Activated CD4-positive, CD25-positive, alpha-beta regulatory T cell (primary cell): Measurements from ENCODE around the gene OMA1.
"Not testable (repeated sequence)": the region's sequence is repeated elsewhere in the genome, so short reads cannot be mapped to it uniquely, and the experiment has no call there.

Experiments
- DNase-seq, 4 experiments: peaks; one replicate each; lab custom pipeline; 2025; lab: John Stamatoyannopoulos, UW

OMA1 gene

DNA sequence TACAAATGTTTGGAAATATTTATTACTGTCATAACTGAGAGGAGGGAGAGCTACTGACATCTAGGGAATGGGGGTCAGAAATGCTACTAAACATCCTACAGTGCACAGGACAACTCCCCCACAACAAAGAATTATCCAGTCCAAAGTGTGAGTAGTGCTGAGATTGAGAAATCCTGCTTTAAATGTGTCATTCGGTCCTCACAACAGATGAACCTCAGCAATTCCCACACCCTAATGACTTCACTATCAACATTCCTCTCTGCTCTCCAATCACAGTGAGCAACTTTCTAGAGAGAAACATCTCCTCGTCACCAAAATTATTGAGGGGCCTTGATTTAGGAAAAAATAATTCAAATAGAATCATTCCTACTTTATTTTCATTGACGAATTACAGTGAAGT, 18.0 kb downstream of the OMA1 start:
- DNase-seq = no peak

GRCh38 chr1:58524353-58524945, 22.1 kb downstream of the OMA1 start:
- DNase-seq = no peak

- DNase-seq = peak in 1 of 4 experiments; percentile 2
Measured at GRCh38 chr1:58515794-58516401, 30.6 kb downstream of the OMA1 start.

GRCh38 chr1:58513956-58514355, 32.6 kb downstream of the OMA1 start:
- DNase-seq = no peak

GRCh38 chr1:58508629-58509028, 37.9 kb downstream of the OMA1 start:
- no peak for DNase-seq

GRCh38 chr1:58505286-58505685, 41.2 kb downstream of the OMA1 start:
- no peak for DNase-seq

DNA sequence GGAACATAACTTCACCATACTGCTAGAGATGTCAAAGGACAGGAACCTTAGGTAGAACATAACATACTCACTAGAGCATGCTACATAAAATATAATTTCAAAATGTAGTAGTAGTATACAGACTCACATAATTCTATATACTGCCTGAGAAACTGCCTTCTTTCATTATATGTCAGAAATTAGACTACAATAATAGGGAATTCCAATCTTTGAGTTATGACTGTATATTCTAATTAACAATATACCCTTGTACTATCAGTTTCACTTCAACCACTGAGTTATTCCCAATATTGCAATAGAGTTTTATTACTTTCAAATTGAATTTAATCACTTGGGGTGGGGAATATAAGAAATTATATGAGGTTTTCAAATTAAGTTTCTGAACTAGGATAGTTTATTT, 44.0 kb downstream of the OMA1 start:
- DNase-seq = no peak

- DNase-seq = no peak
Measured at GRCh38 chr1:58500043-58500442, 46.5 kb downstream of the OMA1 start.

GRCh38 chr1:58497499-58497898, 49.0 kb downstream of the OMA1 start:
- no peak for DNase-seq

- DNase-seq = no peak
Measured at GRCh38 chr1:58496042-58496441, 50.5 kb downstream of the OMA1 start.

DNA sequence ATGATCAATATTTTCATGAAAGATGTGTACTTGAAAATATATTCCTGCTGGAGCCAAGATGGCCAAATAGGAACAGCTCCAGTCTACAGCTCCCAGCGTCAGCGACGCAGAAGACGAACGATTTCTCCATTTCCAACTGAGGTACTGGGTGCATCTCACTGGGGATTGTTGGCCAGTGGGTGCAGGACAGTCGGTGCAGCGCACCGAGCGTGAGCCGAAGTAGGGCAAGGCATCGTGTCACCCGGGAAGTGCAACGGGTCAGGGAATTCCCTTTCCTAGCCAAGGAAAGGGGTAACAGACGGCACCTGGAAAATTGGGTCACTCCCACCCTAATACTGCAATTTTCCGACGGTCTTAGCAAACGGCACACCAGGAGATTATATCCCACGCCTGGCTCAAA, 57.6 kb downstream of the OMA1 start:
- DNase-seq = not testable (repeated sequence)

- DNase-seq = no peak
Measured at GRCh38 chr1:58487002-58487401, 59.5 kb downstream of the OMA1 start.

- DNase-seq = no peak
Measured at GRCh38 chr1:58481962-58482361, 64.6 kb downstream of the OMA1 start.

DNA sequence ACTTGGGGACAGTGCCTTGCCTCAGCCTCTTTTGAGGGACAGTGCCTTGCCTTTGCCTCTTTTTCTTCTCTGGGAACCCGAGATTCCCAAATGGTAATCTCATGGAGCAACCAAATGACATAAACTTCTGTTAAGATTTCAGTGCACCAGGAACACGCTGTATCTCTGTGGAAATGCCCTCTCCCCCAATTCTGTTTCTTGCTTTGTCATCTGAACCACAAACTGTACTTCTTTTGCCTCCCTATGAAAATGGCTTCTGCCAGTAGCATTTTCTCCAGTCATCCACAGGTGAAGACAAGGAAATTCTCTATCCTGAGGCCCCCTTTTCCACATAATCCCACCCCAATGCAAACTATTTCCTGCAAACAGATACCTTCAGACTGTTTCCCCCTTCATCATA, 66.3 kb downstream of the OMA1 start:
- no peak for DNase-seq

- DNase-seq = no peak
Measured at GRCh38 chr1:58477390-58477789, 69.1 kb downstream of the OMA1 start.

DNA sequence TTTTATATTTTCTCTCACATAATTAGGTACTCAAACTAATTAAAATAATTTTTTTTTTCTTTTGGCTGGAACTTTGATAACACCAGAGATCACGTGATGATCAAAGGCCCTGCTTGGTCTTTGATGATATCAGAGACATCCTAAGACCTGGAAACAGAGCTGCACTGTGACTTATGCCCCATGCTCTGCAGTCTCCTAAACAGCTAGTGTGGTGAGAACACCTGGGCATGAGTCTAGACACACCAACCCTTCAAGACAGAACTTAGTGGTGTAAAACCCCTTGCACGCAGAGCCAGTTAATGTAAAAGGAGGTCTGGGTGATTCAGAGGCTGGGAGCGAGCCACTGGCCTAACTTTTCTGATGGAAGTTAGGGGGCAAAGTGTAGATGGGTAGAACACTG, 70.3 kb downstream of the OMA1 start:
- DNase-seq = no peak

DNA sequence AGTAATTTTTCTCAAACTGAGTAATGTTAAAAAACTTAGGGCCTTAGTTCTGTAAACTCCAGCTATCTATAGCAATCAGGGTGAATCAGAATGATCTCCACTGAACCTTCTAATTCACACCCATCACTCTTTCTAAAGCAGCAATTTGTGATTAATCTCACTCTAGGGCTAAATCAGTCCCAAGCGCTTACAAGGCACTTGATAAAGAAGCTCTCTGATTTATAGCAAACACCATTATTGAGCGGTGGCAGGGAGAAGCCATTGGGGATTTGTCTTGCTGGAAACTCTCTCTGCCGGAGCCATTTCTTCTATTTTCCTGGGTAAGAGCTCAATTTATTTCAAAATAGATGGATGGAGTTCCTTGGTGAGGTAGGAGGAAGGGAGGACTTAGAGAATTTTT, 77.0 kb downstream of the OMA1 start:
- DNase-seq = no peak

DNA sequence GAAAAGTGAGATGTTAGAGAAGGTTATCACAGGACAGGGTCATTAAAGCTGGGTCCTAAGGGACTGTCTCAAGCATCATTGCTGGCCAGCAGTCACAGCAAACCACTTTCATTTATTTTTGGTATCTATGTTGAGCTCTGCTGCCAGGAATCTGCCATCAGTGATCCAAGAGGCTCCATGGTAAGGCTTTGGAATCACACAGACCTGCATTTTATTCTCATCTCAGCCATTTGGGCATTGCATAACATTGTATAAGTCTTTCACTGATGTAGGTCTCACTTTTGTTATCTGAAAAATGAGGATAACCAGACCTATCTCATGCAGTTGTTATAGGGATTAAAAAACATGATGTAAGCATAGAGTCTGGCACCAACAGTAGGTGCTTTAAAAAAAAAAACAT, 77.5 kb downstream of the OMA1 start:
- no peak for DNase-seq

- DNase-seq = no peak
Measured at GRCh38 chr1:58468612-58469011, 77.9 kb downstream of the OMA1 start.

DNA sequence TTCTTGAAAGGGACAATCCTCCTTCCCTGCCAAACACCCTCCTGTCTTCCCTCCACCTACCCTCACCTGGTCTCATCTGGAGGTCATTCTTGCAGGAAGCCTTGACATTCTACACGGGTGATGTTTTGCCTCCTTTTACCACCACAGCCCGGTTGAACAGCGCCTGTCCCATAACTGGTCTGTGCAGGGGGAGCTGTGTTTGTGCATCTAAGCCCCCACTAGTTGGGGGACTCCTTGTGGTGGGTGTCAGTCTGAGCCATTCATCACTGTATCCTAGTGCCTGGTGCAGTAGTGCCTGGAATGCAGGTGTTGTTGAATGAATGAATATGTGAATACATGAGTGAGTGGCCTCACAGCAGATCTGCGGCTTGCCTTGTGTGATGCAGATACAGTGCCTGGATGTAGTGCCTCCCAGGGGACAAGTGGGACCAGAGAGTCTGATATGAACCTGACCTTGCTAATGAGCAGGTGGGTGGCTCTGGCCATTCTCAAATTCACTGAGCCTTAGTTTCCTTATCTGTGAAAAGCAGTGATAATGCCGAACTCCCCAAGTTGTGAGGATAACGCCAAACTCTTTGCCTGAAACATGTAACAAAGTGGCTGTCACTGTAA, 79.8 kb downstream of the OMA1 start:
- no peak for DNase-seq

DNA sequence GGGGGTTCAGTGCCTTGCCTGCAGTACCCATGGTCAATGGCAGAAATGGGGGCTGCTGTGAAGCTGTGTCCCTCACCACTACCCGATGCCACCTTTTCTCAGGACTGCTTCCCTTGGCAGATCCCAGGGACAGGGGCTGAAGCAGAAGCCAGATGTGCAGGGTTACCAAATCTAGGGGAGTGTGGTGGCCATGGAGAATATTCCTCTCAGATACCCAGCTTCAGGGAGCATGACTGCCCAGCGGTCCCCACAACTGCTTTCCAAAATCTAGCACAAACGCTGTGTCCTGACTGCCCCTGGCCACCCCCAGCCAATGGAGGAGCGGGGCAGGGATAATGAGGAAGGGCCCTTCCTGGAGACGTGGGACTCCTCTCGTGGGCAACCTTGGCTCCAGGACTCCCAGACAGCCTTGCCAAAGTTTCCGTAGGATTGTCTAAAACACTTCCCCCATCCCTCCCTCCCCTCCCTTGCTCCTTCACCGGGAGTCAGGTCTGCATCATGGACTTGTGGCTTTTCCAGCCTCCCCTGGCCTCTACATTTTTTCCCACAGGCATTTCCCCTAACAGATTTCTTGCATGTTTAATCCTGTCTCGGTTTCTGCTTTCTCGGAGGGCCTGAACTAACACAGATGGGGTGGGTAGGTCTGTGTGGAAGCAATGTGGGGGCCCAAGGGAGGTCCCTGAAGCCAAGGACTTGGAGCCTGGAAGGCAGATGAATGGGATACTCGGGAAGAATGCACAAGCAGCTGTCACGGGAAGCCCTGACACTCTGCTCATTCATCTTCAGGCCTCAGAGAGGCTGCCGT, 80.5 kb downstream of the OMA1 start:
- DNase-seq = no peak

DNA sequence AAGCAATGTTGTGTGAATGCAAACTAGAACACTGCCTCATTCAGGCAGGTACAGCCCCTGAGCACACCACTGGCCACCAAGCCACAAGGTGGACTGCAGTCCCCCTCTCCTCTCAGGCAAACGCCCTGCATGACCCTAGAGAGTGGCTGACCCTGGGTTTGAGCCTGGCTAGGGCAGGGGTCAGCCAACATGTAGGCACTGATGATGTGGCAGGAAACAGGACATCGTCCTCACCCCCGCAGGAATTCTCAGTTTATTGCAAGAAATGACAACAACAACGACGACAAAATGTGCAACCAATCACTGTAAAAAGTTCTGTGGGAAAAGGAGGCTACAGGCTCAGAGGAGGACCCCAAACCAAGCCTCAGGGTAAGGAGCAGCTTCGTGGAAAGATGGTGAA, 81.3 kb downstream of the OMA1 start:
- DNase-seq = no peak

GRCh38 chr1:58460469-58460868, 86.1 kb downstream of the OMA1 start:
- DNase-seq = no peak
